ENCODE measurements around the gene SIRT2.

GRCh38 chr19:38904581-38905539 lies 5.4 kb upstream of the SIRT2 start:
- no peak for TF ChIP-seq CTCF (IDR thresholded peaks at IDR 0.05)
- TF ChIP-seq POLR2A (IDR thresholded peaks at IDR 0.05) = no peak

Measured in breast epithelium (tissue), 3 donors.